DOHH2 (cell line): ENCODE measurements around the gene RBMS3.

Experiments
- H3F3A ChIP-seq: fragments of 200-600 bp; sonication (generic), shearing (Covaris generic); 2 replicates; pipeline ENCODE4 v1.6.0; 2016; ENCODE audit warnings: antibody characterized with exemption, mild to moderate bottlenecking; ENCODE audit not compliant: control insufficient read depth, insufficient read depth
- H3K27ac ChIP-seq: fragments of 200-600 bp; sonication (generic); 2 replicates; pipeline ENCODE4 v1.5.1; 2014; ENCODE audit warnings: low read depth, mild to moderate bottlenecking, low read length, moderate library complexity
- H3K27me3 ChIP-seq: fragments of 200-600 bp; sonication (generic); 2 replicates; pipeline ENCODE4 v1.6.1; 2014; ENCODE audit warnings: mild to moderate bottlenecking, low read length, mixed read lengths; ENCODE audit not compliant: control insufficient read depth
- H3K36me3 ChIP-seq: fragments of 200-600 bp; sonication (generic); 2 replicates; pipeline ENCODE4 v1.6.1; 2014; ENCODE audit warnings: mild to moderate bottlenecking, low read length, moderate library complexity, mixed read lengths; ENCODE audit not compliant: control insufficient read depth
- H3K4me1 ChIP-seq: fragments of 200-600 bp; sonication (generic); 2 replicates; pipeline ENCODE4 v1.6.1; 2014; ENCODE audit warnings: mild to moderate bottlenecking, low read length, mixed read lengths; ENCODE audit not compliant: control insufficient read depth
- H3K4me2 ChIP-seq: fragments of 200-600 bp; sonication (generic); 2 replicates; pipeline ENCODE4 v1.6.0; 2014; ENCODE audit warnings: mild to moderate bottlenecking, low read length, moderate library complexity
- H3K4me3 ChIP-seq: fragments of 200-600 bp; sonication (generic); 2 replicates; pipeline ENCODE4 v1.5.1; 2014; ENCODE audit warnings: mild to moderate bottlenecking, low read length, mixed read lengths
- H3K79me2 ChIP-seq: fragments of 200-600 bp; sonication (generic); 2 replicates; pipeline ENCODE4 v1.6.1; 2014; ENCODE audit warnings: mild to moderate bottlenecking, low read length, mixed read lengths; ENCODE audit not compliant: control insufficient read depth
- H3K9me2 ChIP-seq: fragments of 200-600 bp; sonication (generic); replicated peaks from 2 replicates; pipeline ENCODE4 v1.6.1; 2014; ENCODE audit warnings: mild to moderate bottlenecking, low read length, mixed read lengths; ENCODE audit not compliant: control insufficient read depth
- H3K9me3 ChIP-seq: fragments of 200-600 bp; sonication (generic); 2 replicates; pipeline ENCODE4 v1.6.1; 2014; ENCODE audit warnings: antibody characterized with exemption, low read length, mixed read lengths; ENCODE audit not compliant: control insufficient read depth, insufficient read depth
- H4K20me1 ChIP-seq: fragments of 200-600 bp; sonication (generic); 2 replicates; pipeline ENCODE4 v1.6.0; 2014; ENCODE audit warnings: low read depth, mild to moderate bottlenecking, antibody characterized with exemption, low read length, moderate library complexity; ENCODE audit not compliant: control insufficient read depth, insufficient read depth
- CTCF ChIP-seq: fragments of 200-600 bp; sonication (generic); IDR thresholded peaks from one replicate; pipeline ENCODE4 v1.5.1; 2014; ENCODE audit warnings: antibody characterized with exemption, mild to moderate bottlenecking, low read depth, low read length; ENCODE audit not compliant: poor library complexity, severe bottlenecking
- EZH2phosphoT487 ChIP-seq: fragments of 200-600 bp; sonication (generic); IDR thresholded peaks from 2 replicates; pipeline ENCODE4 v1.6.1; 2017; ENCODE audit warnings: borderline replicate concordance, mild to moderate bottlenecking, antibody characterized with exemption, low read length, moderate library complexity, mixed read lengths

RBMS3 gene

GRCh38 chr3:29409409-29409808 is 128.5 kb downstream of the RBMS3 start:
- Histone ChIP-seq H3K79me2 (no peaks in the 10 kb centered on the region), H3K9me2 (no peaks in the 10 kb centered on the region), H4K20me1 (no peaks in the 10 kb centered on the region), H3F3A (peaks cover 15% of the 10 kb centered on the region), H3K36me3 (no peaks in the 10 kb centered on the region), H3K4me2 (peak overlapping the region; percentile 77), H3K4me1 (peaks cover 93% of the 10 kb centered on the region), H3K9me3 (no peaks in the 10 kb centered on the region), H3K27me3 (no peaks in the 10 kb centered on the region), H3K4me3 (no peak overlapping the region), H3K27ac (no peak overlapping the region)
- no peak for TF ChIP-seq CTCF
- TF ChIP-seq EZH2phosphoT487 = no peak

- no peak for TF ChIP-seq CTCF
- TF ChIP-seq EZH2phosphoT487 = no peak
- H3K4me2 ChIP-seq = peak overlapping the region; percentile 77
Observed at GRCh38 chr3:29410220-29410619, 129.3 kb downstream of the RBMS3 start.

GRCh38 chr3:29410660-29411405 is 130.0 kb downstream of the RBMS3 start:
- Histone ChIP-seq H3K4me1 (peaks cover 82% of the 10 kb centered on the region), H3K27ac (peak overlapping the region; percentile 90)

More at GRCh38 chr3:29410220-29410619, 129.3 kb downstream of the RBMS3 start:
- peak overlapping the region; percentile 48 for H3K4me3 ChIP-seq
- peaks cover 88% of the 10 kb centered on the region for H3K4me1 ChIP-seq
- H3K27ac ChIP-seq = peak overlapping the region; percentile 90
- H4K20me1 ChIP-seq = no peaks in the 10 kb centered on the region
- H3K27me3 ChIP-seq = no peaks in the 10 kb centered on the region
- H3K9me2 ChIP-seq = no peaks in the 10 kb centered on the region
- peaks cover 15% of the 10 kb centered on the region for H3F3A ChIP-seq
- H3K9me3 ChIP-seq = no peaks in the 10 kb centered on the region
- no peaks in the 10 kb centered on the region for H3K79me2 ChIP-seq
- no peaks in the 10 kb centered on the region for H3K36me3 ChIP-seq

More at GRCh38 chr3:29410660-29411405, 130.0 kb downstream of the RBMS3 start:
- Histone ChIP-seq H3K9me3 (no peaks in the 10 kb centered on the region), H4K20me1 (no peaks in the 10 kb centered on the region), H3K9me2 (no peaks in the 10 kb centered on the region), H3F3A (peaks cover 15% of the 10 kb centered on the region), H3K4me3 (peak overlapping the region; percentile 48), H3K4me2 (peak overlapping the region; percentile 77), H3K36me3 (no peaks in the 10 kb centered on the region), H3K27me3 (no peaks in the 10 kb centered on the region), H3K79me2 (no peaks in the 10 kb centered on the region)
- no peak for TF ChIP-seq EZH2phosphoT487
- TF ChIP-seq CTCF = no peak
